ENCODE data around the gene CELF3. TPM values are rescaled to one million over a fixed set of nuclear protein-coding genes. Genes with fewer than 3 reads are reported as not detected.
A peak's percentile ranks its signal among the peaks of the same experiment; 100 is the strongest.

Gene CELF3
- total RNA-seq, 1 experiment from 2014 or later = 0.42 TPM

- TF ChIP-seq MLX (CRISPR knock-in tag; IDR thresholded peaks at IDR 0.05) = no peak
Observed at GRCh38 chr1:151716771-151717631, at the start of gene CELF3 (continued).

GRCh38 chr1:151763990-151764389 lies 47.4 kb upstream of the CELF3 start:
- POLR2A ChIA-PET = no interaction called here
- H3K4me1 Mint-ChIP-seq = peaks cover 14% of the 10 kb centered on the region
- TF ChIP-seq PREB (CRISPR knock-in tag; IDR thresholded peaks at IDR 0.05; ENCODE audit: borderline replicate concordance) (no peak), TCF7 (CRISPR knock-in tag; IDR thresholded peaks at IDR 0.05; ENCODE audit: low read depth) (no peak), RELA (CRISPR knock-in tag; IDR thresholded peaks at IDR 0.05; ENCODE audit: borderline replicate concordance) (no peak), NFYB (CRISPR knock-in tag; conservative IDR thresholded peaks at IDR 0.05; ENCODE audit: low read depth) (no peak), E2F5 (CRISPR knock-in tag; IDR thresholded peaks at IDR 0.05) (no peak), AFF4 (CRISPR knock-in tag; IDR thresholded peaks at IDR 0.05; ENCODE audit: borderline replicate concordance) (no peak), SP1 (CRISPR knock-in tag; conservative IDR thresholded peaks at IDR 0.05) (no peak), E2F4 (CRISPR knock-in tag; IDR thresholded peaks at IDR 0.05; ENCODE audit: borderline replicate concordance, low read depth) (no peak), ARID4B (CRISPR knock-in tag; IDR thresholded peaks at IDR 0.05; ENCODE audit: borderline replicate concordance) (no peak), HMGXB4 (CRISPR knock-in tag; IDR thresholded peaks at IDR 0.05) (no peak), ZNF317 (CRISPR knock-in tag; IDR thresholded peaks at IDR 0.05; ENCODE audit: borderline replicate concordance, low read depth) (no peak), FOXJ3 (CRISPR knock-in tag; IDR thresholded peaks at IDR 0.05; ENCODE audit: borderline replicate concordance) (no peak), MYBL2 (CRISPR knock-in tag; IDR thresholded peaks at IDR 0.05) (no peak), ATF2 (CRISPR knock-in tag; IDR thresholded peaks at IDR 0.05; ENCODE audit: borderline replicate concordance, low read depth) (no peak), E2F1 (CRISPR knock-in tag; IDR thresholded peaks at IDR 0.05) (no peak)

More at GRCh38 chr1:151763990-151764389, 47.4 kb upstream of the CELF3 start:
- ATAC-seq (no peak), DNase-seq (ENCODE audit: low spot score) (no peak)
- peaks cover 31% of the 10 kb centered on the region for H3K36me3 Mint-ChIP-seq
- H3K4me3 Mint-ChIP-seq = peak overlapping the region; percentile 90
- no peaks in the 10 kb centered on the region for H3K9me3 Mint-ChIP-seq
- CTCF ChIA-PET = interaction anchor here (1.1 to 1.7 kb wide), 5 partner anchors 29 to 82 kb away, joined by 3 to 15 read pairs (median 5); no protein-coding TSS in a partner anchor
- peak overlapping the region; percentile 96 for H3K27ac Mint-ChIP-seq
- H3K27me3 Mint-ChIP-seq (ENCODE audit: low read depth) = no peaks in the 10 kb centered on the region
